GM18519 (cell line): ENCODE data around the gene THOC6.
"Not testable (repeated sequence)": the region's sequence is repeated elsewhere in the genome, so short reads cannot be mapped to it uniquely, and the experiment has no call there.

Experiments used
- ATAC-seq: cut with Tn5 transposase; IDR thresholded peaks from one replicate; pipeline ENCODE4 v1.9.1; 2021; ENCODE audit warnings: mild to moderate bottlenecking, moderate library complexity; ENCODE audit not compliant: unreplicated experiment, low FRiP score

Gene THOC6

GRCh38 chr16:3065742-3066439 is 42.1 kb downstream of the THOC6 start:
- no peak for ATAC-seq

GRCh38 chr16:3066440-3066748 is 42.6 kb downstream of the THOC6 start:
- ATAC-seq, result no peak

DNA sequence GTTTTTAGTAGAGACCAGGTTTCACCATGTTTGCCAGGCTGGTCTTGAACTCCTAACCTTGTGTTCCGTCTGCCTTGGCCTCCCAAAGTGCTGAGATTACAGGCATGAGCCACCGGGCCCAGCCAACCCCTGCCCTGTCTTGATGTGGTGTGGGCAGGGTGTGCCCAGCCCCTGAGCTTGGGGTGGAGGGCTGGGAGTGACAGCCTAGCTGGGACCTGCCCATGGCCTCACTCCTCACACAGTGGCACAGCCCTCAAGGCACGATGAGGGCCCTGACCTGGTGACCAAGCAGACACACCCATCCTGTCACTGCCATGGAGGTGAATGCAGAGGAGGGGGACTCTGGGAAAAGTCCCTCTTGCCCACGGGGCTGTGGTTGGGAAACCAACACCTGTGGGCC is 44.7 kb downstream of the THOC6 start:
- ATAC-seq, result no peak

GRCh38 chr16:3069146-3069545 is 45.3 kb downstream of the THOC6 start:
- not testable (repeated sequence) for ATAC-seq

- ATAC-seq, result no peak
These were observed 46.8 kb downstream of the THOC6 start for GRCh38 chr16:3070608-3071111.

DNA sequence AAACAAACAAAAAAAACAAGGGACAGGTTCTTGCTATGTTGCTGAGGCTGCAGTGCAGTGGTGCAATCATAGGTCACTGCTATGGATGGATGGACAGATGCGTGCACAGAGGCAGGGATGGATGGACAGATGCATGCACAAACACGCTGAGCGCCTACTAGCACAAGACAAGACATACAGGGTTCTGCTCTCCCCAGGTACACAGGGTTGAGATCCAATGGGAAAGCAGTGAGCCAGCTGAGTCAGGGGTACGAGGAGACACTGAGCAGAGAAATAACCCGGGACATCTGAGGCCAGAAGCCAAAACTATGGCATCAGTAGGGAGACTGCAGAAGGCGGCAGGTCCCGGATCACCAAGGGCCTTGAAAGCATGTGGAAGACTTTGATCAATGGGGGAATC is 47.8 kb downstream of the THOC6 start:
- no peak for ATAC-seq

DNA sequence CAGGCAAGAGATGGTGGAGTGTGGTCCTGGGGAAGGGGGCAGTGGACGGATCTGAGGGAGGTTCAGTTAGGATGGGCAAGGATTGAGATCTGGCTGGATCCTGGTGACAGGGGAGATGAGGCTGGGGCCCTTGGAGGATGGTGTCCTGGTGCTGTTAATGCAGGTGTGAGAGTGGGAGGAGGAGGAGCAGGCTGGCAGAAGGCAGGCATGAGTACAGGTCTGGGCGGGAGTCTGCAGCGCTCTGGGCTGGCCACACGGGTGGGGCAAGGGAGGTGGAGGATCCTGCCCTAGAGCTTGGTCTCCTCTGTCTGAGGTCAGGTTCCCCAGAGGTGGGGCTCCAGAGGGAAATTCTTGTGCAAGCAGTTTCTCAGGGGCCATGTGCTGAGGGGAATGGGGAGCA is 48.3 kb downstream of the THOC6 start:
- not testable (repeated sequence) for ATAC-seq

DNA sequence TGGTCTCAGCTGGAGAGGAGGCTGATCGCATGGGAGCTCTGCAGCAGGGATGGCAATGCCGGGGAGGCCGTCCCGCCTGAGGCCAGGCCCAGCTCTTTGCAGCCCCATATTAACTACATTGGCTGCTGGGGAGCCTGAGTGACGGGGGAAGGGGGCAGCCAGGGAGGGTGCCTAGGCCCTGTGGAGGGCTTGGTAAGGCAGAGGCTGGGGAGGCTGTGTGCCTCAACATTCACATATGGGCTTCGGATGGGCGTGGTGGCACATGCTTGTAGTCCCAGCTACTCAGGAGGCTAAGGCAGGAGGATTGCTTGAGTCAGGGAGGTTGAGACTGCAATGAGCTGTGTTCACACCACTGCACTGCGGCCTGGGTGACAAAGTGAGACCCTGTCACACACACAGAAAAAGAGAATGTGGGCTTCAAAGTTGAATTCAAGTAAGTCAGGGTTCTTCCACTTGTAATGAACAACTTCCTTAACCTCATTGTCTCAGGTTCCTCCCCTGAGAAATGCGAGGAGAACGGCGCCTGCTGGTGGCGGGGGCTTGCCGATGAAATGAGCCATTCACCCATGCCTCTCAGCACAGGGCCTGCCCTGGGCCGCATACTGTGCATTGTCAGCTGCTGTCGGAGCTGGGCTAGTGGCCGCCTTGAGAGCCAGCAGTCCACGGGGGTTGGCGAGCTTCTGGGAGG is 48.9 kb downstream of the THOC6 start:
- ATAC-seq, result not testable (repeated sequence)

GRCh38 chr16:3073448-3073847 is 49.6 kb downstream of the THOC6 start:
- no peak for ATAC-seq

- no peak for ATAC-seq
These were observed 51.2 kb downstream of the THOC6 start for GRCh38 chr16:3074860-3075522.

DNA sequence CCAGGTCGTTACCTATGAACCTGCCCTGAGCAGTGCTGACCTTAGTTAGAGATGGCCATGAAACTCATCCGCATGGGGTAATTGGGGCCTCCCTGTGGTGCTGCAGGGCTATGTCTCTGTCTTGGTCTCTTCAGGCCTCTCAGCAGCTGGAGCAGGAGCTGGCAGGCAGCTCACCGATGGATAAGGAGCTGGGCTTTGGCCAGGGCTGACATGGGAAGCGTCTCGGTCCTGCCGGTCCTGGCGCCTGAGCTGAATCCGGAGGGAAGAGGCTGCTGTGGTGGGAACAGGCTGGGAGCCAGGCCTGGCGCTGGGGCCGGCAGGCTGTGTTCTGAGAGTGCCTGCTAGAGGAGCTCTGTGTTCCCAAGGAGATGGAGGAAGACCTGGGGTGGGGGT is 51.7 kb downstream of the THOC6 start:
- no peak for ATAC-seq

GRCh38 chr16:3075946-3076345 is 52.1 kb downstream of the THOC6 start:
- not testable (repeated sequence) for ATAC-seq

- no peak for ATAC-seq
These were observed 52.7 kb downstream of the THOC6 start for GRCh38 chr16:3076577-3076976.
